HFFc6 (cell line): ENCODE data around the gene NRTN. TPM values are rescaled to one million over a fixed set of nuclear protein-coding genes. Genes with fewer than 3 reads are reported as not detected.

ENCODE experiments used
- DNase-seq: peaks from one replicate; pipeline ENCODE4 v3.0.0-alpha.2; 2018
- H3K27ac Mint-ChIP-seq: 2 replicates; pipeline ENCODE4 v1.8.0; 2020; ENCODE audit warnings: mild to moderate bottlenecking, mixed read lengths
- H3K27me3 Mint-ChIP-seq: 2 replicates; pipeline ENCODE4 v1.8.0; 2021; ENCODE audit warnings: mild to moderate bottlenecking, moderate library complexity, mixed read lengths; ENCODE audit not compliant: insufficient read depth
- H3K36me3 Mint-ChIP-seq: 2 replicates; pipeline ENCODE4 v1.8.0; 2021; ENCODE audit warnings: low read depth, mixed read lengths
- H3K4me1 Mint-ChIP-seq: 2 replicates; pipeline ENCODE4 v1.8.0; 2020; ENCODE audit warnings: low read depth, mixed read lengths
- H3K4me3 Mint-ChIP-seq: 2 replicates; pipeline ENCODE4 v1.8.0; 2020; ENCODE audit warnings: mild to moderate bottlenecking, moderate library complexity, mixed read lengths
- H3K9me3 Mint-ChIP-seq: 2 replicates; pipeline ENCODE4 v1.8.0; 2020; ENCODE audit warnings: mild to moderate bottlenecking, mixed read lengths
- total RNA-seq, 6 experiments: library from RNA; stranded (reverse); fragmentation: NEBNext Ultra II Directional; extraction: Animal tissue kit (Norgen Biotek cat#: 25700); gene quantifications; 2 replicates in 1 of 6; 3 replicates in 5 of 6; pipeline ENCODE4 v1.2.3, GENCODE V29; 2021
- TF ChIP-seq, protein P1 (sequence below): fragments of 200-600 bp; sonication (generic); IDR thresholded peaks from 2 replicates; pipeline ENCODE4 v1.5.0; 2021; ENCODE audit warnings: antibody characterized with exemption, mild to moderate bottlenecking

NRTN gene
- total RNA-seq, 6 experiments from 2014 or later, result not detected

DNA sequence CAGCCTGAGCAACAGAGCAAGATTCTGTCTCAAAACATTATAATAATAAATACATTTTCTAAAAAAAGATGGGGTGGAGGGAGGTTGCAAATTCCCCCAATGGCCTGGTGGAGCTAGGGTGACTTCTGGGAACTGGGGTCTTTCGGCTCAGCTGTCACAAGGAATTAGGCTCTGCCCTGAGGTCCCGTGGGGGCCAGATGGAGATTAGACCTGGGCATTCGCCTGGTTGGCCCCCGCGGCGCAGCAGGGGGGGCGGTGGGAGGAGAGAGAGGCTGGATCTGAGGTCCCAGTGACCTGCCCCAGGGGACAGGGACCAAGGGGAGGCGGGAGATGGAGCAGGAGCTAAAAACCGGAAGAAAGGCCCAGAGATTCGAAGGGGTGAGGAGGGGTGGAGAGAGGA lies 19.9 kb downstream of the NRTN start:
- Mint-ChIP-seq H3K27ac (no peak overlapping the region), H3K36me3 (peaks cover 4% of the 10 kb centered on the region; the same call in 1 of the 2 replicates), H3K27me3 (peaks cover 28% of the 10 kb centered on the region), H3K4me1 (no peaks in the 10 kb centered on the region), H3K9me3 (no peaks in the 10 kb centered on the region), H3K4me3 (no peak overlapping the region)
- TF ChIP-seq, protein P1, sequence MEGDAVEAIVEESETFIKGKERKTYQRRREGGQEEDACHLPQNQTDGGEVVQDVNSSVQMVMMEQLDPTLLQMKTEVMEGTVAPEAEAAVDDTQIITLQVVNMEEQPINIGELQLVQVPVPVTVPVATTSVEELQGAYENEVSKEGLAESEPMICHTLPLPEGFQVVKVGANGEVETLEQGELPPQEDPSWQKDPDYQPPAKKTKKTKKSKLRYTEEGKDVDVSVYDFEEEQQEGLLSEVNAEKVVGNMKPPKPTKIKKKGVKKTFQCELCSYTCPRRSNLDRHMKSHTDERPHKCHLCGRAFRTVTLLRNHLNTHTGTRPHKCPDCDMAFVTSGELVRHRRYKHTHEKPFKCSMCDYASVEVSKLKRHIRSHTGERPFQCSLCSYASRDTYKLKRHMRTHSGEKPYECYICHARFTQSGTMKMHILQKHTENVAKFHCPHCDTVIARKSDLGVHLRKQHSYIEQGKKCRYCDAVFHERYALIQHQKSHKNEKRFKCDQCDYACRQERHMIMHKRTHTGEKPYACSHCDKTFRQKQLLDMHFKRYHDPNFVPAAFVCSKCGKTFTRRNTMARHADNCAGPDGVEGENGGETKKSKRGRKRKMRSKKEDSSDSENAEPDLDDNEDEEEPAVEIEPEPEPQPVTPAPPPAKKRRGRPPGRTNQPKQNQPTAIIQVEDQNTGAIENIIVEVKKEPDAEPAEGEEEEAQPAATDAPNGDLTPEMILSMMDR, result no peak
- no peak for DNase-seq

DNA sequence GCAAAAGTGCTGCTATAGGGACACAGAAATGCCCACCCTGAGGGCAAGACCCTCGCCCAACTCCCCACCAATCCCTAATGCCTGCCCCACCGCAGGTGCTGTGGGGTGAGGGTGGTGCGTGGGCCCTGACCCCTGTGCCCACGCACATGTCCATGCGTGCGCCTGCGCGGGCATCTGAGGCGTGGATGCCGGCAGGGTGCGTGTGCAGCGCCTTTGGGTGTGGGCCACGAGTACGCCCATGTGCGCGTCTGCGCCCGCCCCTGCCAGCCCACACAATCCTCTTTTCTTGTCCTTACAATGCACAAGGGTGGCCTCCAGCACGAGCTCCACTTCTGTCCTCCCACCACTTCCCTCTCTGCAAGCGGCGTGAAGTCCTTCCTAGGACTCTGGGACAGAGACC lies 20.3 kb downstream of the NRTN start:
- H3K9me3 Mint-ChIP-seq, result no peaks in the 10 kb centered on the region

DNA sequence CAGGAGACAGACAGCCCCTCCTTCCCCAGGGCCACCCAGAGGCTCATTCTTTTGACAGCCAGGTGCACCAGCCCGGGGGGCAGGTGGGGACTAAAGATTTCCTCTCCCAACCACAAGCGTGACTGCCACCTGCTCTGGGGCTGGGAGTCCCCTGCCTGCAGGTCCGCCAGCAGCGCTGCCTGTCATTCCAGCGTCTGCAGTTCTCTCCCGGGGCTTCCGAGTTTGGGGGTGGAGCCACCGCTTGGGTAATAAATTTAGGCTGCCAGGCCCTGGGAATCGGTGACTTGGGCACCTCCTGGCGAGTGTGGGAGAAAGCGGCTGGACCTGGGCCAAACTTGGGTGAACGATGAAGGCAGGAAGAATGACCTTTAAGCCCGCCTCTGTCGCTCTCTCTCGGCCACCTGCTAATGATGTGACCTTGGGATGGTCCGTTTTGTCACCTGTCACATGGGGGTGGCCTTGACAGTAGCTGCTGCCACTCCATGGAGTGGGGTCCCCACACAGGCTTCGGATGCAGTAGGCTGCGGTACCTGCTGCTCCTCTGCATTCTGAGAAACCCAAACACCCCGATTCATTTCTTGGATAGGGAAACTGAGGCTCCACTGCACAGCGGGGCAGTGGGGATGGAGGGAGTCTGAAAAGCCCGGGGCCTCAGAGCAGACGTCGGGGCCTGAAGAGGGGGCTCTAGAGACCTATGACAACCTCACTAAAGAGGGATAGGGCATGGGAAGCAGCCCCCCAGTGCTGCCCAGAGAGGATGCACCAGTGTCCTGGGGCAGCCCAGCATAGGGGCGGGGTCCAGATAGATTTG lies 21.9 kb downstream of the NRTN start:
- H3K9me3 Mint-ChIP-seq, result no peaks in the 10 kb centered on the region
- H3K27ac Mint-ChIP-seq, result no peak overlapping the region
- peak overlapping the region; percentile 21; the same call in 1 of the 2 replicates for H3K4me3 Mint-ChIP-seq
- no peaks in the 10 kb centered on the region for H3K4me1 Mint-ChIP-seq
- H3K36me3 Mint-ChIP-seq, result peaks cover 4% of the 10 kb centered on the region; the same call in 1 of the 2 replicates
- DNase-seq, result no peak
- TF ChIP-seq, protein P1, result no peak
- peaks cover 30% of the 10 kb centered on the region for H3K27me3 Mint-ChIP-seq

More for the DNA sequence above, 20.3 kb downstream of the NRTN start:
- Mint-ChIP-seq H3K4me1 (no peaks in the 10 kb centered on the region), H3K4me3 (no peak overlapping the region), H3K36me3 (peaks cover 4% of the 10 kb centered on the region; the same call in 1 of the 2 replicates), H3K27me3 (peaks cover 32% of the 10 kb centered on the region), H3K27ac (no peak overlapping the region)
- TF ChIP-seq, protein P1, result no peak
- DNase-seq, result no peak

DNA sequence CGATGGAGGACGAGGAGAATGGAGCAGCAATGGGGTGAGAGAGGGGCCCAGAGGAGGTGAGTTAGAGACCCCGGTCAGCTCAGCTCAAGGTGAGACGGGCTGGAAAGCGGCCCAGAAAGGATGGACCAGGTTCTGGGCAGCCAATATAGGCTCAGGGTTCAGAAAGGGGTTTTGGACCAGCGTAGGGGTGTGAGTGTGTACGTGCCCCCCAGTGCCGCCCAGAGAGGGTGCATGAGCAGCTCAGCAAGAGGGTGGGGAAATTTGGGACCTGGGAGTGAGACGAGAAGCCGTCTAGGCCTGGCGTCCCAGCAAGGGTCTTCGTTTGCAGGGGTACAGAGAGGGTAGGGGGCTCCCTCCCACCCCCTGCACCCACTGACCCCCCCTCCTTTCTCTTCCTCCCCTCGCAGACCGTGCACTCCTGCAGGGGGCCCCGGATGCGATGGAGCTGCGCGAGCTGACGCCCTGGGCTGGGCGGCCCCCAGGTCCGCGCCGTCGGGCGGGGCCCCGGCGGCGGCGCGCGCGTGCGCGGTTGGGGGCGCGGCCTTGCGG lies 22.5 kb downstream of the NRTN start:
- Mint-ChIP-seq H3K36me3 (peaks cover 4% of the 10 kb centered on the region; the same call in 1 of the 2 replicates), H3K4me1 (no peaks in the 10 kb centered on the region)

DNA sequence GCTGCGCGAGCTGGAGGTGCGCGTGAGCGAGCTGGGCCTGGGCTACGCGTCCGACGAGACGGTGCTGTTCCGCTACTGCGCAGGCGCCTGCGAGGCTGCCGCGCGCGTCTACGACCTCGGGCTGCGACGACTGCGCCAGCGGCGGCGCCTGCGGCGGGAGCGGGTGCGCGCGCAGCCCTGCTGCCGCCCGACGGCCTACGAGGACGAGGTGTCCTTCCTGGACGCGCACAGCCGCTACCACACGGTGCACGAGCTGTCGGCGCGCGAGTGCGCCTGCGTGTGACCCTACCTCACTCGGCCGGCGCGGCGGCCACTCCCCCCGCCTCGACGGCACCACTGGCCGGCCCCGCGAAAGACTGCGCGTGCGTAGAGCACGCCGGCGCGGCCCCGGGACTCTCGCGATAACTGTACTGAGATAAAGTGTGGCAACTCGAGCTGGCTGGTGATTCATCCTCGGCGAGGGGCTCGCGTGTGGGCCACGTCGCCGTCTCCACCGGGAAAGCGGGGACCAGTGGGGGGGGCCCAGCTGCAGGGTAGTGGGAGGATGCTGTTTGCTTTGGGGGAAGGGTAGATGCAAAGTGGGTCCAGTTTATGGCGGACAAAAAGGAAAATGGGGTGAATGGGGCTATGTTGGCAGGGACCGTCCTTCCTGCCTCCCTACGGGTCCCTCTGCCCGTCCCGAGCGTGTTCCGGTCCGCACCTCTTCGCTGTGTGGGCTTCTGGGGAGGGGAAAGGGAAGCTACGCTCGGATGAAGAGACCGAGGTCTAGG lies 23.2 kb downstream of the NRTN start:
- no peaks in the 10 kb centered on the region for H3K4me1 Mint-ChIP-seq
- H3K9me3 Mint-ChIP-seq, result no peaks in the 10 kb centered on the region
- peaks cover 30% of the 10 kb centered on the region for H3K27me3 Mint-ChIP-seq
- peaks cover 4% of the 10 kb centered on the region; the same call in 1 of the 2 replicates for H3K36me3 Mint-ChIP-seq
- no peak overlapping the region for H3K27ac Mint-ChIP-seq
- peak overlapping the region; percentile 71 for H3K4me3 Mint-ChIP-seq
- DNase-seq, result peak; percentile 43
- TF ChIP-seq, protein P1, result no peak

More for the DNA sequence above, 22.5 kb downstream of the NRTN start:
- peak overlapping the region; percentile 21; the same call in 1 of the 2 replicates for H3K4me3 Mint-ChIP-seq
- peaks cover 30% of the 10 kb centered on the region for H3K27me3 Mint-ChIP-seq
- DNase-seq, result no peak
- TF ChIP-seq, protein P1, result no peak
- H3K27ac Mint-ChIP-seq, result no peak overlapping the region
- no peaks in the 10 kb centered on the region for H3K9me3 Mint-ChIP-seq
